Measurements from ENCODE around the gene CTSD. TPM values are rescaled to one million over a fixed set of nuclear protein-coding genes. Genes with fewer than 3 reads are reported as not detected.

Gene CTSD
- total RNA-seq = 131 and 251 TPM in 2 replicates

DNA sequence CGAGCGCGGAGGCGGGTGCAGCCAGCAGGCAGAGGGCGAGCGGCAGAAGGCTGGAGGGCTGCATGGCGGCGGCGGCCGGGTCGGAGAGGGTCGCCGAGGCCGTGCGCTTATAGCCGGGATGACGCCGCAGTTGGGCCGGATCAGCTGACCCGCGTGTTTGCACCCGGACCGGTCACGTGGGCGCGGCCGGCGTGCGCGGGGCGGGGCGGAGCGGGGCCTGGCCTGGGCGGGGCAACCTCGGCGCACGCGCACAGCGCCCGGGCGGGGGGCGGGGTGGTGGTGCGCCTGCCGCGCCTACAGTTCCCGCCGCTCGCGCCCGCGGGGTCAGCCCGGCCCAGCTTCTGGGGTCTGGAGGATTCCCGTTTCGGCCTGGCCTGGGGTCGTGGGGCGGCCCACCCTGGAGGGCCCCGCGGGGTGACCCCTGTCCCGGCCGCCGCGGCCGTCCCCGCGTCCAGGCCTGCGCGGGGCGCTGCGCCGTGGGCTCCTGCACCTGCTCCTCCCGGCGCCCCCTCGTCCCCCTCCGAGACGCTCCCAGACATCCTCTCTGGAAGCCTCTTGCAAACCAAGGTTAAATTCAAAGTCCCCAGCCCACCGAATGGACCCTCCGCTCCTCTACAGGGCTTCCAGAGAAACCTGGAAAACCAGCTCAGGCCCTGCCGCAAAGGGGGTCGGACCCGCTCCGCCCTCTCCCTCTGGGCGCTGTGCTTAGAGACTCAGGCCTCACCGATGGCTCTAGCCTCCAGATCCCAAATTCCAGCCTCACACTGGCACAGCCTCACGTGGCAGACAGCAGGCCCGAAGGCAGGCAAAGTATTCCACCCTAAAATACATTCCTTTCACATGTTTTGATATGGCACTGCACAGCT, at the start of gene CTSD:
Gene CTSD (minus strand): TSS at position 132 of the 866 bp plus-strand sequence. CDS start 68 bp downstream, at position 64.

DNA sequence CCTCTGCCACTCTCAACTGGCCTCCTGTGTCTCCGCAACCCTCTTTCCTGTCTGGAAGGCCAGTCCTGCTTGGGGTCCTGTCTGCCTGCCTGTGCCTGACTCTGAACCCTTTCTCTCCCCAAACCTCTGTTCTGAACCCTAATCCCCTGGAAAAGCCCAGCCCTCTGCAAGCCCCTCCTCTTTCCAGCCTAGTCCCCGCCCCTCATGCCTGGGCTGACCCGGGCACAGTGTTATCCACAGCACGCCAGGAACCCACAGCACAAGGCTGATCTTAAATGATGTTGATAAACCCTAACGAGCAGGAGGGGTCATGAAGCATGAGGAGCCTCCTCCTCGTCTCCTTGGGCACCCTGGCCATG, 13.3 kb downstream of the CTSD start, which contains the start of gene IFITM10:
Gene IFITM10 (minus strand): TSS at position 115 of the 359 bp plus-strand sequence. CDS start 153 bp downstream, outside the sequence.

Other genes starting within 250 kb of the CTSD start
- under 0.01 and 0.09 TPM in 2 replicates for gene DUSP8, start 191.7 kb downstream of the CTSD start, total RNA-seq
- gene KRTAP5-1, start 178.6 kb downstream of the CTSD start, total RNA-seq = not detected in 2 replicates
- gene KRTAP5-2, start 165.6 kb downstream of the CTSD start, total RNA-seq = not detected in 2 replicates
- not detected in 2 replicates for gene KRTAP5-3, start 155.5 kb downstream of the CTSD start, total RNA-seq
- gene KRTAP5-4, start 141.8 kb downstream of the CTSD start, total RNA-seq = not detected in 2 replicates
- gene KRTAP5-5, start 134.2 kb downstream of the CTSD start, total RNA-seq = not detected in 2 replicates
- not detected in 2 replicates for gene KRTAP5-6, start 66.7 kb downstream of the CTSD start, total RNA-seq
- gene IFITM10, start 13.3 kb downstream of the CTSD start, total RNA-seq = 0.28 and 0.65 TPM in 2 replicates
- not detected in 2 replicates for gene SYT8, start 71.1 kb upstream of the CTSD start, total RNA-seq
- gene TNNI2, start 75.1 kb upstream of the CTSD start, total RNA-seq = not detected in 2 replicates
- gene LSP1, start 89.2 kb upstream of the CTSD start, total RNA-seq = 0.43 and 2.6 TPM in 2 replicates
- gene PRR33, start 128.0 kb upstream of the CTSD start, total RNA-seq = not detected in 2 replicates
- gene TNNT3, start 155.8 kb upstream of the CTSD start, total RNA-seq = 0.37 TPM in 1 of 2 replicates, not detected in the other
- 129 and 210 TPM in 2 replicates for gene MRPL23, start 183.4 kb upstream of the CTSD start, total RNA-seq
- 1.7 and 64.3 TPM in 2 replicates for gene H19, start 233.9 kb upstream of the CTSD start, total RNA-seq